Naive thymus-derived CD8-positive, alpha-beta T cell (primary cell): ENCODE results near the gene ARMC7. TPM values are rescaled to one million over a fixed set of nuclear protein-coding genes. Genes with fewer than 3 reads are reported as not detected.
"Not testable (repeated sequence)": the region's sequence is repeated elsewhere in the genome, so short reads cannot be mapped to it uniquely, and the experiment has no call there.

Experiments
- ATAC-seq, 2 donors: fragments of 150-1000 bp; cut with Tn5 transposase in 1 of 2; sonication (Bioruptor Pico), chemical (Tn5 transposase) in 1 of 2; 1 replicate in 1 of 2; 2 replicates in 1 of 2; pipeline ENCODE4 v1.10.0; 2021; ENCODE audit warnings: mild to moderate bottlenecking in 2 of 2, moderate library complexity in 2 of 2
- POLR2A ChIA-PET: fragments of 350-600 bp; sonication (Branson Sonifier 250); formaldehyde crosslinking; loops from one replicate; lab custom pipeline; 2021; ENCODE audit warnings: antibody characterized with exemption; lab: Charles Lee
- DNase-seq, 10 donors: peaks; one replicate each; pipeline versions ENCODE4 v3.0.0 to v3.0.0-alpha.2; 2020 to 2022
- H3K27ac Mint-ChIP-seq, 10 donors: one replicate each; pipeline ENCODE4 v1.8.0; 2020 to 2022; ENCODE audit warnings: mild to moderate bottlenecking in 10 of 10, mixed read lengths in 10 of 10, moderate library complexity in 4 of 10, inconsistent platforms in 1 of 10
- H3K27me3 Mint-ChIP-seq, 5 donors: one replicate each; pipeline ENCODE4 v1.8.0; 2021 to 2022; ENCODE audit warnings: mixed read lengths in 5 of 5
- H3K36me3 Mint-ChIP-seq, 3 donors: one replicate each; pipeline ENCODE4 v1.8.0; 2020 to 2022; ENCODE audit warnings: mixed read lengths in 3 of 3, mild to moderate bottlenecking in 2 of 3, inconsistent platforms in 1 of 3
- H3K4me1 Mint-ChIP-seq, 4 donors: one replicate each; pipeline ENCODE4 v1.8.0; 2021 to 2022; ENCODE audit warnings: mixed read lengths in 4 of 4
- H3K4me3 Mint-ChIP-seq, 10 donors: one replicate each; pipeline ENCODE4 v1.8.0; 2020 to 2022; ENCODE audit warnings: mild to moderate bottlenecking in 10 of 10, mixed read lengths in 10 of 10, moderate library complexity in 6 of 10, inconsistent platforms in 1 of 10
- H3K9me3 Mint-ChIP-seq, 9 donors: one replicate each; pipeline ENCODE4 v1.8.0; 2020 to 2022; ENCODE audit warnings: mixed read lengths in 9 of 9, mild to moderate bottlenecking in 3 of 9, inconsistent platforms in 1 of 9, moderate library complexity in 1 of 9
- polyA plus RNA-seq, 3 donors: library from polyadenylated mRNA; unstranded; fragments of 300-500 nt; fragmentation: Illumina TruSeq; gene quantifications; one replicate each; pipeline ENCODE4 v1.2.3, GENCODE V29; 2021
- total RNA-seq, 8 experiments: library from RNA in 2 of 8; stranded (reverse) in 2 of 8; gene quantifications; one replicate each; pipeline ENCODE4 v1.2.3 and lab custom pipeline; 2021 to 2026

The ARMC7 gene
- total and polyA plus RNA-seq, 5 experiments from 2014 or later = 2.7 to 16.7 (median 3.3) TPM

DNA sequence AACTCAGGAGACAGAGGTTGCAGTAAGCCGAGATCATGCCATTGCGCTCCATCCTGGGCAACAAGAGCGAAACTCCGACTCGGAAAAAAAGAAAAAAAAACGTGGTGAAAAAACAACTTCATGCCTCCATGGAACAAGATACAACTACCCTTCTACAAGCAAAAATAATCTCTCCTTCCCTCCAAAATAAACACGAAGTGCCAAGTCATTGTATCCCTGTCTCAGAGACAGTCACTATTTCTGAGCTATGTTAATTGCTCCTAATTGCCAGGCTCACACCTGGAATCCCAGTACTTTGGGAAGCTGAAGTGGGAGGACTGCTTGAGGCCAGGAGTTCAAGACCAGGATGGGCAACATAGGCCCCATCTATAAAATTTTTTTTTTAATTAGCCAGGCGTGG lies 41.0 kb upstream of the ARMC7 start:
- H3K36me3 Mint-ChIP-seq = peaks cover 0 to 13% (median 3%) of the 10 kb centered on the region in 3 donors
- H3K4me1 Mint-ChIP-seq = peaks cover 10 to 27% (median 19%) of the 10 kb centered on the region in 4 donors
- H3K27ac Mint-ChIP-seq = peak overlapping the region in 3 of 10 donors; percentile 23 to 80 (median 62)
- H3K27me3 Mint-ChIP-seq = no peaks in the 10 kb centered on the region
- peak overlapping the region in 1 of 10 donors; percentile 11 for H3K4me3 Mint-ChIP-seq
- H3K9me3 Mint-ChIP-seq = no peaks in the 10 kb centered on the region
- DNase-seq (no peak), ATAC-seq (no peak)
- POLR2A ChIA-PET = interaction anchor here (0.7 to 2.2 kb wide), 4 partner anchors 9 to 41 kb away, joined by 3 to 9 read pairs (median 6); partner anchors contain the start of gene ARMC7

- Mint-ChIP-seq H3K4me1 (peaks cover 8 to 27% (median 19%) of the 10 kb centered on the region in 4 donors), H3K27me3 (no peaks in the 10 kb centered on the region), H3K4me3 (no peak overlapping the region), H3K27ac (peak overlapping the region in 3 of 10 donors; percentile 43 to 79 (median 44)), H3K9me3 (no peaks in the 10 kb centered on the region), H3K36me3 (peaks cover 0 to 3% (median 0%) of the 10 kb centered on the region in 3 donors)
- peak in 1 of 2 donors; percentile 46 for ATAC-seq
- POLR2A ChIA-PET = interaction anchor here (0.6 to 1.2 kb wide), 6 partner anchors 13 to 63 kb away, joined by 3 to 4 read pairs (median 3); partner anchors contain the start of gene ARMC7
- DNase-seq = no peak
Observed at GRCh38 chr17:75069783-75070182, 40.0 kb upstream of the ARMC7 start.

GRCh38 chr17:75071478-75072271 lies 38.1 kb upstream of the ARMC7 start:
- H3K27ac Mint-ChIP-seq = peak overlapping the region in 2 of 10 donors; percentile 29 to 61
- not testable (repeated sequence) for H3K36me3 Mint-ChIP-seq, ATAC-seq, DNase-seq, H3K9me3 Mint-ChIP-seq, H3K27me3 Mint-ChIP-seq, H3K4me3 Mint-ChIP-seq
- H3K4me1 Mint-ChIP-seq = peaks cover 3 to 17% (median 11%) of the 10 kb centered on the region in 4 donors
- POLR2A ChIA-PET = interaction anchor here (1.2 to 1.5 kb wide), 3 partner anchors 9 to 99 kb away, joined by 3 read pairs; no protein-coding TSS in a partner anchor

DNA sequence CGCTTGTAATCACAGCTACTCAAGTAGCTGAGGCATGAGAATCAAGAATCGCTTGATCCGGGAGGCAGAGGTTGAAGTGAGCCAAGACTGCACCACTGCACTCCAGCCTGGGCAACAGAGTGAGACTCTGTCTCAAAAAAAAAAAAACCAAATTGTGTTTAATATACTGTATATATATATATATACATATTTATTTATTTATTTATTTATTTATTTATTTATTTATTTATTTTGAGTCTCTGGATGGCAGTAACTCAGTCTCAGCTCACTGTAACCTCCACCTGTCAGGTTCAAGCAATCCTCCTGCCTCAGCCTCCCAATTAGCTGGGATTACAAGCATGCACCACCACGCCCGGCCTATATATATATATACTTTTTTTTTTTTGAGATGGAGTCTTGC lies 36.9 kb upstream of the ARMC7 start:
- not testable (repeated sequence) for H3K9me3 Mint-ChIP-seq, ATAC-seq, H3K36me3 Mint-ChIP-seq, H3K27me3 Mint-ChIP-seq, DNase-seq, H3K27ac Mint-ChIP-seq, H3K4me3 Mint-ChIP-seq
- peaks cover 6 to 20% (median 13%) of the 10 kb centered on the region in 4 donors for H3K4me1 Mint-ChIP-seq
- POLR2A ChIA-PET = interaction anchor here (1.1 to 1.6 kb wide), 4 partner anchors 10 to 15 kb away, joined by 3 to 4 read pairs (median 3); partner anchors contain the start of gene SLC16A5

GRCh38 chr17:75073618-75074047 lies 36.1 kb upstream of the ARMC7 start:
- peaks cover 4 to 19% (median 13%) of the 10 kb centered on the region in 4 donors for H3K4me1 Mint-ChIP-seq
- no peaks in the 10 kb centered on the region for H3K9me3 Mint-ChIP-seq
- no peak for ATAC-seq
- H3K27me3 Mint-ChIP-seq = no peaks in the 10 kb centered on the region
- H3K4me3 Mint-ChIP-seq = no peak overlapping the region
- H3K36me3 Mint-ChIP-seq = no peaks in the 10 kb centered on the region
- no peak overlapping the region for H3K27ac Mint-ChIP-seq
- DNase-seq = no peak
- POLR2A ChIA-PET = interaction anchor here (0.5 to 1.6 kb wide), 5 partner anchors 12 to 338 kb away, joined by 3 to 4 read pairs (median 3); partner anchors contain the start of gene SLC16A5

DNA sequence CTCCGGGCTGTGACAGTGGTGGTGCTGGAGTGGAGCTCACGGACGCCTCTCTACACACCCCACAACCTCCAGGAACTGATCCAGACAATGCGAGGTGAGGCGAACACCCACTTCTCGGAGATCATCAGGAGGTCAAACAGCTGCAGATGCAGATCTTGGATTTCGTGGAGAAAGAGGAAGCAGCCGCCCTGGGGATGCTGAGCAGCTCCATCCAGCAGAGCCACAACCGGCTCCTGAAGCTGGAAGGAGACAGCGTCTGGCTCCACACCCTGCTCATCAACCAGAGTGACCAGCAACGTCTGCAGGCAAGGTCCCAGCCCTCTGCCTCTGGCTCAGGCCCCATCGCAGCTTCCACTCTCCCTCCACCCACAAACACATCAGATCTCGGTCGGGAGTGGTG lies 35.2 kb upstream of the ARMC7 start:
- Mint-ChIP-seq H3K4me1 (peaks cover 4 to 20% (median 13%) of the 10 kb centered on the region in 4 donors), H3K27ac (no peak overlapping the region), H3K27me3 (no peaks in the 10 kb centered on the region), H3K4me3 (no peak overlapping the region), H3K9me3 (no peaks in the 10 kb centered on the region), H3K36me3 (no peaks in the 10 kb centered on the region)
- POLR2A ChIA-PET = interaction anchor here (0.5 to 1.6 kb wide), 2 partner anchors 15 to 740 kb away, joined by 4 to 5 read pairs; no protein-coding TSS in a partner anchor
- no peak for ATAC-seq
- DNase-seq = no peak

- Mint-ChIP-seq H3K4me3 (peak overlapping the region in 2 of 10 donors; percentile 20 to 26), H3K36me3 (no peaks in the 10 kb centered on the region), H3K4me1 (peaks cover 4 to 18% (median 13%) of the 10 kb centered on the region in 4 donors), H3K27ac (peak overlapping the region in 3 of 10 donors; percentile 1 to 64 (median 50)), H3K27me3 (no peaks in the 10 kb centered on the region), H3K9me3 (no peaks in the 10 kb centered on the region)
- DNase-seq (no peak), ATAC-seq (no peak)
- POLR2A ChIA-PET = interaction anchor here (1.2 to 3.8 kb wide), 2 partner anchors 12 to 56 kb away, joined by 4 to 21 read pairs; partner anchors contain the start of genes NT5C and SLC16A5
Observed at GRCh38 chr17:75075597-75076336, 34.0 kb upstream of the ARMC7 start.

DNA sequence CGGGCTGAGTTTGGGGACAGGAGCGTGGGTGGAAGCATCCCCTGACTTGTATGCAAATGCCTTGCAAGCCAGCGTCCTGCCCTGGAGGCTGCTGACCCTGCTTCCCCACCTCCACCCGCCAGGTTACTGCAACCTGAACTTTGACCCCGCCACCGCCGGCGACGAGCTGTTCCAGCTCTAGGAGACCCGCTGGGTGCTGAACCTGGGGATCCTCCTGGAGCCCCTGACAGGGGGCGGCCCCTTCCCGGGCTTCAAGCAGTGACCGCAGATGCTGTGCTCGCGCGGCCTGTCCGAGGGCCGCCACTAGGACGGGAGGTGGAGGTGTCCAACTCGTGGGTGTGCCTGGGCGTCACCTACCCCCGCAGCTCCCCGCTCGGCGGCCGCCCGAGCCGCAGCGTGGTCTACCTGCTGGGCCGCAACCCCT lies 32.7 kb upstream of the ARMC7 start:
- Mint-ChIP-seq H3K27ac (peak overlapping the region in 6 of 10 donors; percentile 37 to 85 (median 68)), H3K27me3 (no peaks in the 10 kb centered on the region), H3K4me3 (peak overlapping the region; percentile 64 to 86 (median 76)), H3K36me3 (no peaks in the 10 kb centered on the region), H3K4me1 (peaks cover 4 to 18% (median 13%) of the 10 kb centered on the region in 4 donors), H3K9me3 (no peaks in the 10 kb centered on the region)
- DNase-seq = no peak
- POLR2A ChIA-PET = interaction anchor here (0.5 to 3.8 kb wide), 6 partner anchors 9 to 329 kb away, joined by 4 to 21 read pairs (median 6); partner anchors contain the start of genes ARMC7, NT5C and SLC16A5
- no peak for ATAC-seq

GRCh38 chr17:75077496-75078283 lies 32.1 kb upstream of the ARMC7 start:
- peak; percentile 90 to 96 for ATAC-seq
- Mint-ChIP-seq H3K36me3 (no peaks in the 10 kb centered on the region), H3K4me3 (peak overlapping the region; percentile 64 to 86 (median 76)), H3K27ac (peak overlapping the region in 8 of 10 donors; percentile 20 to 85 (median 62)), H3K4me1 (peaks cover 6 to 20% (median 13%) of the 10 kb centered on the region in 4 donors), H3K27me3 (no peaks in the 10 kb centered on the region), H3K9me3 (no peaks in the 10 kb centered on the region)
- POLR2A ChIA-PET = interaction anchor here (0.6 to 3.8 kb wide), 11 partner anchors 9 to 54 kb away, joined by 3 to 21 read pairs (median 5); partner anchors contain the start of genes ARMC7, NT5C and SLC16A5
- peak in 7 of 10 donors; percentile 11 to 47 (median 40) for DNase-seq

DNA sequence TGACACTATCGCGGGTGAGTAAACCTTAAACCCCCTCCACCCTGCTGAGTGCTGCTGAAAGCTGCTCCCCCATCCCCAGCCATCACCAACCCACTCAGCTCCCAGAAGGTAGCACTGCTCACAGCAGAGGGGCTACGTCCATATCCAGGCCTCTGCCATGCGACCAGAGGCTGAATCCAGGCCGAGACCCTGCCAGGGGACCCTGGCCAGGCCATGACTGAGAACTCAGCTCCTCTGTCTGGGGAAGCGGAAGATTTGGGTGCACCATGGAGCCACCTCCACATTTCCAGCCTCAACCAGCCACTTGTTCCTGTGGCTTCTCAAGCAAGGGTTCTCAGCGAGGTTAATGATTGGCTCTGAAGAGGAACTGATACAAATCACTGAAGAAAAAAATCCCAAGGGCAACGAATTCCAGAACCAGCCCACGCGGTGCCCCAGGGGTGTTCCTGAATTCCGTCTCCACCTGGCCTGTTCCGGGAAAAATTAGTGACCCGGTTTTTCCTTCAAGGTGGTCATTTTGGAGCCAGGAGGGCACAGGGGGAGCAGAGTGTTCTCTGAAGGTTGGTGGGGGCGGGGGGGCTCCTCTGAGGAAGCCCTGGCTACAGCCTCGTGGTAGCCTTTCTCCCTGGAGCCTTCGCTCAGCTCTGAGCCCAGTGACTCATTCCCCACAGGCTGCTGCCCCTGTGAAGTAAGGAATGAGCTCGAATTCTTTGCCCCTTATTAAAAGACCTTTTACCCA lies 31.3 kb upstream of the ARMC7 start:
- H3K4me1 Mint-ChIP-seq = peaks cover 7 to 21% (median 14%) of the 10 kb centered on the region in 4 donors
- DNase-seq = peak in 1 of 10 donors; percentile 9
- peak overlapping the region in 7 of 10 donors; percentile 14 to 83 (median 64) for H3K4me3 Mint-ChIP-seq
- POLR2A ChIA-PET = interaction anchor here (0.6 to 3.8 kb wide), 10 partner anchors 9 to 66 kb away, joined by 3 to 21 read pairs (median 6); partner anchors contain the start of genes ARMC7, MRPL58 and SLC16A5
- H3K27me3 Mint-ChIP-seq = no peaks in the 10 kb centered on the region
- H3K36me3 Mint-ChIP-seq = no peaks in the 10 kb centered on the region
- peak overlapping the region in 1 of 10 donors; percentile 74 for H3K27ac Mint-ChIP-seq
- H3K9me3 Mint-ChIP-seq = no peaks in the 10 kb centered on the region
- peak in 1 of 2 donors; percentile 18 for ATAC-seq
